HG02642 (cell line): ENCODE measurements around the gene COX6B1.
"Not testable (repeated sequence)": the region's sequence is repeated elsewhere in the genome, so short reads cannot be mapped to it uniquely, and the experiment has no call there.

ENCODE experiments used
- ATAC-seq: cut with Tn5 transposase; IDR thresholded peaks from one replicate; pipeline ENCODE4 v1.9.1; 2021; ENCODE audit warnings: mild to moderate bottlenecking; ENCODE audit not compliant: unreplicated experiment, poor library complexity

The COX6B1 gene, protein sequence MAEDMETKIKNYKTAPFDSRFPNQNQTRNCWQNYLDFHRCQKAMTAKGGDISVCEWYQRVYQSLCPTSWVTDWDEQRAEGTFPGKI

GRCh38 chr19:35648017-35648961, at the start of gene COX6B1:
Gene COX6B1, plus strand, starts transcription at chr19:35648323. Its CDS starts 2,921 bp downstream, at chr19:35651244.
- ATAC-seq: peak; percentile 57

GRCh38 chr19:35601971-35602370, 46.2 kb upstream of the COX6B1 start:
- no peak for ATAC-seq

DNA sequence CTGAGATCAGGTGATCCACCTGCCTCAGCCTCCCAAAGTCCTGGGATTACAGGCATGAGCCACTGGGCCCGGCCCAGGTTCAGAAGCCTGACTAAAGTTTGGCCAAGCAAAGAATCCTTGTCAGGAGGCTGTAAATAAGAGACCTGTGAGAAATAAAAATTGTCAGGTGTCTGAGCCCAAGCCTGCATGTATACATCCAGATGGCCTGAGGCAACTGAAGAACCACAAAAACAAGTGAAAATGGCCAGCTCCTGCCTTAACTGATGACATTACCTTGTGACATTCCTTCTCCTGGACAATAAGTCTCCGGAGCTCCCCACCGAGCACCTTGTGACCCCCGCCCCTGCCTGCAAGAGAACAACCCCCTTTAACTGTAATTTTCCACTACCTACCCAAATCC, 43.7 kb upstream of the COX6B1 start:
- ATAC-seq: not testable (repeated sequence)

- ATAC-seq: not testable (repeated sequence)
These were observed 41.0 kb upstream of the COX6B1 start for GRCh38 chr19:35607170-35607569.

DNA sequence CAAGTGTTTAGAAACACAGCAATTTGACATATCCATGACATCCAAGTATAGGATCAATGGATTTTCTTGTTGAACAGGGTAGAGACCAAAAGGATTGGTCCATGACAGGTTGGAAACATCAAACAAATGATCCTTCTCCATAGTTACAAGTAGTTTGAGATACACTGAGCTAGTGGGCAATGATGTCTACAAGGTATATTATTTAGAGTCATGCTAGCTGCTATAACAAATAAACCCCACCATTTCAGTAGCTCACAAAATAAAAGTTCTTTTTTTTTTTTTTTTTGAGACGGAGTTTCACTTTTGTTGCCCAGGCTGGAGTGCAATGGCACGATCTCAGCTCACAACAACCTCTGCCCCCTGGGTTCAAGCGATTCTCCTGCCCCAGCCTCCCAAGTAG, 40.5 kb upstream of the COX6B1 start:
- ATAC-seq: no peak

DNA sequence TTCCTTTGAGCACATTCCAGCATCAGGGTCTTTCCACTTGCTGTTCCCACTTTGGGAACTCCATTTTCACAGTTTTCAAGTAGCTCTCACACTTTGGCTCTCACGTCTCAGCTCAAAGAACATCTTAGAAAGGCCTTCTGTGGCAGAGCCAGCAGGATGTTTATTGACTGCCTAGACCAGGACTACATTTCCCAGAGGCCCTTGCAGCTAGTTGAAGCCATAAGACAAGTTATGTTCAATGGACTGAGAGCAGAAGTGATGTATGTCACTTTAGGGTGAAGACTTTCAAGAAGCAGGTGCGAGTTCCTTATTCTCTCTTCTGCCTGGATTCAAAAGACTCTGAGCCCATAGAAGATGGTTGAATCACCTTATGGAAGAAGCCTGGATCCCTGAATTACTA, 39.9 kb upstream of the COX6B1 start:
- no peak for ATAC-seq

GRCh38 chr19:35609851-35610353, 38.2 kb upstream of the COX6B1 start:
- peak; percentile 29 for ATAC-seq

DNA sequence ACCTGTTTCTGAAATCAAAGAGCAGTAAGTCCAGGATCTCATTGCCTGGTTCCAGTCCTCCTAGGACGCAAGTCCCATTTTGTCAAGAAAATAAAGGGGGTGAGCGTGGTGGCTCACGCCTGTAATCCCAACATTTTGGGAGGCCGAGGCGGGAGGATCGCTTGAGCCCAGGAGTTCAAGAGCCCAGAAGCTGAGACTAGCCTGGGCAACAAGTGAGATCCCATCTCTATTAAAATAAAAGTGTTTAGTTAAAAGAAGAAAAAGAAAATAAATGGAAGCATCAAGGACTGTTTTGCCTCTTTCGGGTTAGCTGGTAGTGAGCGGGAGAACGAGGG, 35.9 kb upstream of the COX6B1 start:
- ATAC-seq: no peak

GRCh38 chr19:35612559-35613321, 35.4 kb upstream of the COX6B1 start, which contains the start of gene HAUS5:
Gene HAUS5, plus strand, starts transcription at chr19:35612735. Its CDS starts 60 bp downstream, at chr19:35612795.
- peak; percentile 79 for ATAC-seq

DNA sequence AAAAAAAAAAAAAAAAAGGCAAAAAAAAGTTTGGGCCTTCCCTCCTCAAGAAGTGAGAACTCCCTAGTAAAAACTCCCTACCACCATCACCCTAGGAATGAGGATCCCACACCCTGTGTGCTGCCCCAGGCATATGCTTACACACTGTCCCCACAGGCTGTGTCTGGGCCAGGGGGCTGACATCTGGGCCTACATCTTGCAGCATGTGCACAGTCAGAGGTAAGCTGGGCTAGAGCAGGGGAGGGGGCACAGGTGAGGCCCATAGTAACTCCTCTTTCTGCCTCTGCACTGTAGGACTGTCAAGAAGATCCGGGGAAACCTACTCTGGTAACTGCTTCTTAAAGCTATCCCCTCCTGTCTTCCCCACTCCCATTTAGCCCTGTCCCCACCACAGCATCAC, 34.5 kb upstream of the COX6B1 start:
- no peak for ATAC-seq

DNA sequence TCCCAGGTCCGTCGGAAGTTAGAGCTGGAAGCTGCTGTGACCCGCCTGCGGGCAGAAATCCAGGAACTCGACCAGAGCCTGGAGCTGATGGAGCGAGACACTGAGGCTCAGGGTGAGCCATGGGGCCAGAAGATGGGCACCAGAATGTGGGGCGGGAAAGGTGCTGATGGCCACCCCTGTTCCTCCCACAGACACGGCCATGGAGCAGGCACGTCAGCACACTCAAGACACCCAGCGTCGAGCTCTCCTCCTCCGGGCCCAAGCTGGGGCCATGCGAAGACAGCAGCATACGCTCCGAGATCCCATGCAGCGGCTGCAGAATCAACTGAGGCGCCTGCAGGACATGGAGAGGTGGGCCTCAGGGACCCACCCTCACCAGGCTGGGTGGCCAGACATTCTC, 33.1 kb upstream of the COX6B1 start:
- ATAC-seq: no peak

DNA sequence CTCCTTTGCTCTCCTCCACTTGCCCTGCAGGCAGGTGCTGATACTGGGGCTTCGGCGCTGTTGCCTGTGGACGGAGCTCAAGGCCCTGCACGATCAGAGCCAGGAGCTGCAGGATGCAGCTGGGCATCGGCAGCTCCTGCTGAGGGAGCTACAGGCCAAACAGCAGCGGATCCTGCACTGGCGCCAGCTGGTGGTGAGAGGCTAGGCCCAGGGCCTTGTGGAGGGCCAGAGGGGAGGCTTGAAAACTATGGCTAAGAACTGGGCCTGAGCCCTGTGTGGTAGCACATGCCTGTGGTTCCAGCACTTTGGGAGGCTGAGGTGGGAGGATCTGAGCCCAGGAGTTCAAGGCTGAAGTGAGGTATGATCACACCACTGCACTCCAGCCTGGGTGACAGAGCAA, 29.3 kb upstream of the COX6B1 start:
- ATAC-seq: no peak

- ATAC-seq: no peak
These were observed 28.7 kb upstream of the COX6B1 start for GRCh38 chr19:35619290-35619923.

- ATAC-seq: no peak
These were observed 28.1 kb upstream of the COX6B1 start for GRCh38 chr19:35620001-35620400.

GRCh38 chr19:35621708-35622107, 26.4 kb upstream of the COX6B1 start:
- no peak for ATAC-seq

DNA sequence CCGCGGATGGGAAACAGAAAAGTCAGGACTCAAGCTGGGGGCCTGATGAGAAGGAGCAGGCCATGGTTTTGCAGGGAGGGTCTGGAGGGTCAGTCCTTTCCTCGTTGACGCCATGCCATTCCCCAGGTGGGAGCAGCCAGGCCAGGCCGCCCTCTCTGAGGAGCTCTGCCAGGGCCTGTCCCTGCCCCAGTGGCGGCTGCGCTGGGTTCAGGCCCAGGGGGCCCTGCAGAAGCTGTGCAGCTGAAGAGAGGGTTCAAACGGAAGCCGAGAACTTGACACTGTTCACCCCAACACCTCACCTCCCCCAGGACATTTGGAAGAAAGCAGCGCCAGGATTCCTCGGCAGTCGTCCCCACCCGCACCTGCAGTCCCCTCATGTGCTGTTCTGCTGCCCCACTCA, 25.4 kb upstream of the COX6B1 start:
- ATAC-seq: no peak

DNA sequence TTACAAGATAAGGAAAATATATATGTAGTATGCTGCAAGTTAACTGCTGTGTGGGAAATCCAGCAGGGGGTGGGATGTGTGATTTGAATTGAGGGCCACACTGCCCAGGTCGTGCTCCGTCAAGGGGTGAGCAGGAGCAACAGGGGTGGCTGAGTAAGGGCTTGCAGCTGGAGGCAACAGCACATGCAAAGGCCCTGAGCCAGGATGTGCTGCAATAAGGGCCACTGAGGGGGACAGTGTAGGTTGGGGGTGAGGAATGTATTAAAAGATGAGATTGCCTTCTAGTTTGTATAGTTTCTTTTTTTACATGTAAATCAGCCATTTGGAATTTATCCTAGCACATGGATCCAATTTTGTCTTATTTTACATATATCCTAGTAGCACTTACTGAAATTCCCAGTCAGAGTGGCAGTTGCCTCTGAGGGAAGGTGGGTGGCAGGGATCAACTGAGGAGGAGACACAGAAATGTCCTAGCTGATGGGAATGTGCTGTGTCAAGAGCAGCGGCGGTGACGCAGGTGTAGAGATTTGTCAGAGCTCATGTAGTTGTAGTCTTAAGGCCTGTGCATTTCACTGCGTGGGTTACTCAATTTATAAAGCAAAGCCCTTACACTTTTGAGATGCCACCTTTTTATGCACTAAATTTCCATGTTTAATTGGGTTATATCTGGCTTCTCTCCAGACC, 24.7 kb upstream of the COX6B1 start:
- ATAC-seq: no peak

GRCh38 chr19:35628264-35628564, 19.9 kb upstream of the COX6B1 start:
- no peak for ATAC-seq

DNA sequence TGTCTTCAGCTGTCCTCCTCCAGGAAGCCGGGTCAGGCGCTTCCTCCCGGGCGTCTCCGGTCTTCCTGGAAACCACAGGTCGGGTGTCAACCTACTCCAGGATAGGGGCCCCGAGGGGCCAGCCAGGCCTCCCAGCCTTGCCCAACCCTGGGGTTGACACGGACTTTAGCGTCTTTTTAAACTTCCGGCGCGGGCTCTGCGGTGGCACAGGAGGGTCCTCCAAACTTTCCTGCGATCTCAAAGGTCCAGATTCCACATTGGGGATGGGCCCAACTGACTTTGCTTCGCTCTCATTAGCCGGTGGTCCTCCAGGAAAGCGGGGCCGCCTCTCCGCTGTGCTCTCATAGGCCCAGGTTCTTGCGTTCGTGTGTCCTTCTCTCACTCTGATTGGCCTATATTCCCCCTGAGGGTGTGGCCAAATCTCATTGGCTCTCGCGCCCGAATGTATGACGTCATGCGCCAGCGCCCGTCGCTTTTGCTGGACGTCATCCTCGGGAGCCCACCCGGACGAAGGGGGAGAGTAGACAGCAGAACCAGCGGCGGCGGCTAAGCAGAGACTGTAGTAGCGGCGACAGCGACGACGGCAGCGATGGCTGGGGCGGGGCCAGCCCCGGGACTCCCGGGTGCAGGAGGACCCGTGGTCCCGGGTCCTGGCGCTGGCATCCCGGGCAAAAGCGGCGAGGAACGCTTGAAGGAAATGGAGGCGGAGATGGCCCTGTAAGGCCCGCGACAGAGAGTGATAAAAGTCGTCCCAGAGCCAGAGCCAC, 19.4 kb upstream of the COX6B1 start, which contains the start of gene RBM42:
TSS of gene RBM42 (plus strand) at position 472 of the 767 bp plus-strand sequence. CDS start at position 590, 118 bp downstream.
- peak; percentile 97 for ATAC-seq
